ENCODE data around the gene HAND1. TPM values are rescaled to one million over a fixed set of nuclear protein-coding genes. Genes with fewer than 3 reads are reported as not detected.

The HAND1 gene
- total RNA-seq, 6 experiments from 2014 or later, result not detected

DNA sequence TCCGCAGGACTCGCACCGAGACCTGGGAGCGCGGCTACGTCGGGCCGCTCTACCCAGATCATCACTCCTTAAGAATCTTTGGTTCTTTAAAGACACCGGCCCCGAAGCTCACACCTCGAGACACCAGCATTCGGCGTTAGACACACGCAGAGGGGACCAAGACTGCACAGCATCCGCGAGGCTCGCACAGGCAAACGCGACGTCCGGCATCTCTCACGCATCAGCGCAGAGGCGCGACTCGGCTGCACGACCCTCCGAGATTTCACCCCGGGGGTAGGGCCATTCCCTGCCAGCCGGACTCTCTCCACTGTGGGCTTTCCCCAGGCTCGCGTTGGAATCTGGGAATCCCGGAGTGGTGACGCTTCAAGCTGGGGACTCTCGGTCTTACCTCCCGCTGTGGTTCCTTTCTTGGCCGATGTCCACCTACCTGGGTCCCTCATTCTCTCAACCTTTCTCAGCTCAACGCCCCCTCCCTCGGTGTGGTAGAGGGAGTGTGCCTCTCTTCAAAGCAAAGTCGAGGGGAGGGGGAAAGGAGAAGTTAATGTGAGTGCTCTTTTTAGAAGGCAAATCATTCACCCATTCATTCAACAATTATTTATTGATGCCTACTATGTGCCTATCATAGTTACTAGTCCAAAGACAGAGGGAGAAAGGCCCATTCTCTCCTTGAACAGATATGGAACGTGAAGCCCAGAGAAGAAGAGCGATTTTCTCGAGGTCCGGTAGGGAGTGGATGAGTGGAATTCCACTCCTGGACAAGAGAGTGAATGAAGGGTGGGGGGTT is 1.3 kb upstream of the HAND1 start:
- Mint-ChIP-seq H3K27me3 (ENCODE audit: insufficient read depth) (peaks cover 79% of the 10 kb centered on the region), H3K36me3 (ENCODE audit: low read depth) (no peaks in the 10 kb centered on the region), H3K27ac (no peak overlapping the region), H3K9me3 (no peaks in the 10 kb centered on the region), H3K4me3 (no peak overlapping the region), H3K4me1 (ENCODE audit: low read depth) (peaks cover 10% of the 10 kb centered on the region)
- TF ChIP-seq, protein P1, sequence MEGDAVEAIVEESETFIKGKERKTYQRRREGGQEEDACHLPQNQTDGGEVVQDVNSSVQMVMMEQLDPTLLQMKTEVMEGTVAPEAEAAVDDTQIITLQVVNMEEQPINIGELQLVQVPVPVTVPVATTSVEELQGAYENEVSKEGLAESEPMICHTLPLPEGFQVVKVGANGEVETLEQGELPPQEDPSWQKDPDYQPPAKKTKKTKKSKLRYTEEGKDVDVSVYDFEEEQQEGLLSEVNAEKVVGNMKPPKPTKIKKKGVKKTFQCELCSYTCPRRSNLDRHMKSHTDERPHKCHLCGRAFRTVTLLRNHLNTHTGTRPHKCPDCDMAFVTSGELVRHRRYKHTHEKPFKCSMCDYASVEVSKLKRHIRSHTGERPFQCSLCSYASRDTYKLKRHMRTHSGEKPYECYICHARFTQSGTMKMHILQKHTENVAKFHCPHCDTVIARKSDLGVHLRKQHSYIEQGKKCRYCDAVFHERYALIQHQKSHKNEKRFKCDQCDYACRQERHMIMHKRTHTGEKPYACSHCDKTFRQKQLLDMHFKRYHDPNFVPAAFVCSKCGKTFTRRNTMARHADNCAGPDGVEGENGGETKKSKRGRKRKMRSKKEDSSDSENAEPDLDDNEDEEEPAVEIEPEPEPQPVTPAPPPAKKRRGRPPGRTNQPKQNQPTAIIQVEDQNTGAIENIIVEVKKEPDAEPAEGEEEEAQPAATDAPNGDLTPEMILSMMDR (IDR thresholded peaks at IDR 0.05), result no peak
- DNase-seq, result no peak

DNA sequence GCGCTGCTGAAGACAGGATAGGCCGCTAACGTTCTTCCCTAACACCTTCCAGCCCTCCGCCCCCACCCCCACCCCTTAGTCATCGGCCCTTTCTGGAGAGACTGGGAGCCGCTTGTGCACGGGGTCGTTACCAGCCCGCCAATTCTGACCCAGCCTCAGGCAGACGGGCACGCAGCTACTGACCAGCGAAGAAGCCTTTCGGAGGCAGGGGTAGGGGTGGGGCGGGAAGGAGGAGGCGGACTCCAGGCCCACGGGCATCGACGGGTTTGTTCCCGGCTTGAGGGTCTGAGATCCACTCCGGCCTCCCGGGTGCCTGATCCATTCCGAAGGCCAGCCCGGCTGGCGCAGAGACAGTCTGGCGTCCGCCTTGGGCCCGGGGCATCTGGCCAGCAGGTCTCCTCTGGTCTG is 729 bp upstream of the HAND1 start:
- H3K4me3 Mint-ChIP-seq, result no peak overlapping the region
- no peaks in the 10 kb centered on the region for H3K36me3 Mint-ChIP-seq (ENCODE audit: low read depth)
- H3K27ac Mint-ChIP-seq, result no peak overlapping the region
- peaks cover 10% of the 10 kb centered on the region for H3K4me1 Mint-ChIP-seq (ENCODE audit: low read depth)
- TF ChIP-seq, protein P1 (IDR thresholded peaks at IDR 0.05), result no peak
- H3K9me3 Mint-ChIP-seq, result no peaks in the 10 kb centered on the region
- peaks cover 79% of the 10 kb centered on the region for H3K27me3 Mint-ChIP-seq (ENCODE audit: insufficient read depth)
- no peak for DNase-seq

DNA sequence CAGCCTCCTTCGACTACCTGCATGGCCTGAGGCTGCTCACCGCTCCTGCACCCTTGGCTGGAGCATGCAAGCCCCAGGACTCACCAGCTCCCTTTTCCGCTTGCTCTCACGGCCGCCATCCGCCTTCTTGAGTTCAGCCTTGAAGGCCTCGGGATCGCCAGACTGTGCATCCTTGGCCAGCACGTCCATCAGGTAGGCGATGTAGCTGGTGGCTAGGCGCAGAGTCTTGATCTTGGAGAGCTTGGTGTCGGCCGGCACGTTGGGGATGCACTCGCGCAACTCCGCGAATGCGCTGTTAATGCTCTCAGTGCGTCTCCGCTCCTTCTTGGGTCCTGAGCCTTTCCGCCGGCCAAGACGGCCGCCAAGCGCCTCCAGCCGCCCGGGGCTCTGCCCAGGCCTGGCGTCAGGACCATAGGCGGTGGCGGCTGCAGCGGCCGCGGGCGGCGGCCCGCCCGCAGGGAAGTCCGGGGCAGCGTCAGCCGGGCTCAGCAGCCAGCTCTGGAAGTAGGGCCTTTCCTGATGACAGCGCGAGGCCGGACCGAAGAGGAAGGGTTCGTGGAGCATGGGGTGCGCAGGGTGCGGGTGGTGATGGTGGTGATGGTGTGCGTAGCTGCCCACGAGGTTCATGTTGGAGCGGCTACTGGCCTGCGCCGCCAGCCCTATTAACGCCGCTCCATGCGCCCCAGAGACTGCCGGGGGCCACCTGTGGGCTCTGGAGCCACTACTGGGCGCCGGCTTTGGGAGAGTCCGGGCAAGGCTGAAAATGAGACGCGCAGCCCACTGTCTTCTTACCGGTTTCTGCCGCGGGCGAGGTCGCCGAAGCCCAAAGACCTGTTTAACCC is 424 bp downstream of the HAND1 start:
- no peak overlapping the region for H3K27ac Mint-ChIP-seq
- H3K4me1 Mint-ChIP-seq (ENCODE audit: low read depth), result peaks cover 10% of the 10 kb centered on the region
- no peak overlapping the region; the same call in 1 of the 2 replicates for H3K4me3 Mint-ChIP-seq
- no peaks in the 10 kb centered on the region for H3K36me3 Mint-ChIP-seq (ENCODE audit: low read depth)
- H3K9me3 Mint-ChIP-seq, result no peaks in the 10 kb centered on the region
- TF ChIP-seq, protein P1 (IDR thresholded peaks at IDR 0.05), result no peak
- H3K27me3 Mint-ChIP-seq (ENCODE audit: insufficient read depth), result peaks cover 75% of the 10 kb centered on the region
- DNase-seq, result no peak

DNA sequence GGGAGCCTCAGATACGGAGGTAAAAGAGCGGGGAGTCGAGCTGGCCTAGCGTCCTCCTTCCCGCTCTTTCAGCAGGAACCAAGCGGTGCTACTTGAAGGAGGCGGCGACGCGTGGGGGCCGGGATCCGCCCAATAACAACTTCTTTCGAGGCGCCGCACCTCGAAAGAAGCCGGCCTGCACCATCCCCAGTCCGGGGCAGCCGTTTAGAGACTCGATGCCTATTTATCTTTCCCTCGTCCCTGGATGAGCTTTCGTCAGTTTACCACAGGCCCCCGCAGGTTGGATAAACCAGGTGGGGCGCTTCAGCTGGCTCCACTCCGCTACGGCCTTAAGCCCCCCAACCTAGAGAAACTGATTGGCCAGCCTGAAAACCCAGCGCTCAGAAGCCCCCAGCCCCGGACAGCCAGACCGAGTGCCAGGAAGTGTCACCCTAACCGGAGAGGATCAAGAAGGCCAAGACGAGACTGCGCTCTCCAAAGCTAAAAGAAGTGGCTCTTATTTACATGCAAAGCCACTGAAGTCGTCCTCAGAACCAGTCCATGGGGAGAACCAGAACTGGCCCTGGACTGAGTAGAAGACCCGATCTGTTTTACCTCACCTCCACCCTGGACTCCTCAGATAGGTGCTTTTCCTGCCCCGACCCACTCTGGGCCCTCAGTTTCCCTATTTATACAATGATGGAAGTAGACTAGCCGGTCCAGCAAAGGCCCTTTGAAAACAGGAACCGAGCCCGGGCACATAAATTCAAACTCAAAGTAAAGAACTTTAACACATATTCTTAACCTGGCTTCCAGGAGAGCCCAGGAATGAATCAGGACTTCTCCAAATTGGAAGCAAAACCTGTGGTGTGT is 1.4 kb downstream of the HAND1 start:
- TF ChIP-seq, protein P1 (IDR thresholded peaks at IDR 0.05), result no peak
- no peak for DNase-seq
- Mint-ChIP-seq H3K36me3 (ENCODE audit: low read depth) (no peaks in the 10 kb centered on the region), H3K9me3 (no peaks in the 10 kb centered on the region), H3K27ac (no peak overlapping the region), H3K4me1 (ENCODE audit: low read depth) (peaks cover 10% of the 10 kb centered on the region), H3K27me3 (ENCODE audit: insufficient read depth) (peaks cover 71% of the 10 kb centered on the region), H3K4me3 (no peak overlapping the region; the same call in 1 of the 2 replicates)

Measured in HFFc6 (cell line).